ENCODE data around the gene CLEC4C.

The CLEC4C gene

GRCh38 chr12:7719946-7720730 is 27.0 kb downstream of the CLEC4C start:
- Histone ChIP-seq H3K36me3 (ENCODE audit: insufficient read depth, low read depth, low read length) (no peaks in the 10 kb centered on the region), H3K9ac (ENCODE audit: low read depth, low read length) (no peak overlapping the region), H3K27ac (ENCODE audit: low read length) (no peak overlapping the region), H3K9me3 (ENCODE audit: insufficient read depth, low read depth, low read length) (no peaks in the 10 kb centered on the region), H3K4me3 (ENCODE audit: low read length) (no peak overlapping the region), H3K4me1 (ENCODE audit: insufficient read depth, low read length) (peaks cover 4% of the 10 kb centered on the region), H3K27me3 (ENCODE audit: insufficient read depth, low read length) (no peaks in the 10 kb centered on the region)

GRCh38 chr12:7716381-7716780 is 30.8 kb downstream of the CLEC4C start:
- no peak overlapping the region for H3K27ac ChIP-seq (ENCODE audit: low read length)
- no peak overlapping the region for H3K4me3 ChIP-seq (ENCODE audit: low read length)
- H3K9ac ChIP-seq (ENCODE audit: low read depth, low read length), result 0 out of 2 replicates have a peak overlapping the region, but pooled peaks have one; percentile 55
- no peaks in the 10 kb centered on the region for H3K27me3 ChIP-seq (ENCODE audit: insufficient read depth, low read length)
- no peaks in the 10 kb centered on the region for H3K36me3 ChIP-seq (ENCODE audit: insufficient read depth, low read depth, low read length)
- peaks cover 4% of the 10 kb centered on the region for H3K4me1 ChIP-seq (ENCODE audit: insufficient read depth, low read length)
- H3K9me3 ChIP-seq (ENCODE audit: insufficient read depth, low read depth, low read length), result no peaks in the 10 kb centered on the region

GRCh38 chr12:7712841-7713442 is 34.2 kb downstream of the CLEC4C start:
- Histone ChIP-seq H3K27me3 (ENCODE audit: insufficient read depth, low read length) (no peaks in the 10 kb centered on the region), H3K27ac (ENCODE audit: low read length) (no peak overlapping the region), H3K9ac (ENCODE audit: low read depth, low read length) (no peak overlapping the region), H3K36me3 (ENCODE audit: insufficient read depth, low read depth, low read length) (no peaks in the 10 kb centered on the region), H3K9me3 (ENCODE audit: insufficient read depth, low read depth, low read length) (no peaks in the 10 kb centered on the region), H3K4me1 (ENCODE audit: insufficient read depth, low read length) (peaks cover 13% of the 10 kb centered on the region), H3K4me3 (ENCODE audit: low read length) (no peak overlapping the region)

- Histone ChIP-seq H3K4me1 (ENCODE audit: insufficient read depth, low read length) (peaks cover 10% of the 10 kb centered on the region; the same call in 1 of the 2 replicates), H3K36me3 (ENCODE audit: insufficient read depth, low read depth, low read length) (no peaks in the 10 kb centered on the region), H3K27ac (ENCODE audit: low read length) (no peak within 1 kb of the TSS), H3K27me3 (ENCODE audit: insufficient read depth, low read length) (no peaks in the 10 kb centered on the region), H3K9me3 (ENCODE audit: insufficient read depth, low read depth, low read length) (no peaks in the 10 kb centered on the region), H3K9ac (ENCODE audit: low read depth, low read length) (no peak within 1 kb of the TSS), H3K4me3 (ENCODE audit: low read length) (no peak within 1 kb of the TSS)
Measured at GRCh38 chr12:7711133-7711532, 36.0 kb downstream of the CLEC4C start, which contains the start of gene DPPA3. Gene DPPA3 (plus strand): TSS chr12:7711433. CDS start chr12:7711571, 138 bp downstream.

GRCh38 chr12:7709969-7710675 is 37.1 kb downstream of the CLEC4C start:
- Histone ChIP-seq H3K4me1 (ENCODE audit: insufficient read depth, low read length) (peaks cover 10% of the 10 kb centered on the region; the same call in 1 of the 2 replicates), H3K4me3 (ENCODE audit: low read length) (no peak overlapping the region), H3K27ac (ENCODE audit: low read length) (no peak overlapping the region)

GRCh38 chr12:7705846-7706245 is 41.3 kb downstream of the CLEC4C start:
- Histone ChIP-seq H3K9me3 (ENCODE audit: insufficient read depth, low read depth, low read length) (no peaks in the 10 kb centered on the region), H3K4me1 (ENCODE audit: insufficient read depth, low read length) (peaks cover 6% of the 10 kb centered on the region; the same call in 1 of the 2 replicates), H3K36me3 (ENCODE audit: insufficient read depth, low read depth, low read length) (no peaks in the 10 kb centered on the region), H3K4me3 (ENCODE audit: low read length) (no peak overlapping the region), H3K27me3 (ENCODE audit: insufficient read depth, low read length) (no peaks in the 10 kb centered on the region), H3K27ac (ENCODE audit: low read length) (no peak overlapping the region), H3K9ac (ENCODE audit: low read depth, low read length) (no peak overlapping the region)

More at GRCh38 chr12:7709969-7710675, 37.1 kb downstream of the CLEC4C start:
- Histone ChIP-seq H3K36me3 (ENCODE audit: insufficient read depth, low read depth, low read length) (no peaks in the 10 kb centered on the region), H3K9ac (ENCODE audit: low read depth, low read length) (no peak overlapping the region), H3K27me3 (ENCODE audit: insufficient read depth, low read length) (no peaks in the 10 kb centered on the region), H3K9me3 (ENCODE audit: insufficient read depth, low read depth, low read length) (no peaks in the 10 kb centered on the region)

GRCh38 chr12:7695566-7696197 is 51.5 kb downstream of the CLEC4C start, which contains the start of gene GDF3:
Gene GDF3 (minus strand): TSS chr12:7695775. CDS start chr12:7695728, 47 bp downstream.
- H3K9ac ChIP-seq (ENCODE audit: low read depth, low read length), result peak within 1 kb of the TSS; percentile 50
- no peaks in the 10 kb centered on the region for H3K27me3 ChIP-seq (ENCODE audit: insufficient read depth, low read length)
- H3K27ac ChIP-seq (ENCODE audit: low read length), result peak within 1 kb of the TSS; percentile 20
- peak within 1 kb of the TSS; percentile 47 for H3K4me3 ChIP-seq (ENCODE audit: low read length)
- no peaks in the 10 kb centered on the region for H3K36me3 ChIP-seq (ENCODE audit: insufficient read depth, low read depth, low read length)
- no peaks in the 10 kb centered on the region for H3K9me3 ChIP-seq (ENCODE audit: insufficient read depth, low read depth, low read length)
- peaks cover 13% of the 10 kb centered on the region; the same call in 1 of the 2 replicates for H3K4me1 ChIP-seq (ENCODE audit: insufficient read depth, low read length)

GRCh38 chr12:7695237-7695560 is 52.0 kb downstream of the CLEC4C start:
- Histone ChIP-seq H3K9ac (ENCODE audit: low read depth, low read length) (peak overlapping the region; percentile 50), H3K4me3 (ENCODE audit: low read length) (peak overlapping the region; percentile 47), H3K9me3 (ENCODE audit: insufficient read depth, low read depth, low read length) (no peaks in the 10 kb centered on the region), H3K4me1 (ENCODE audit: insufficient read depth, low read length) (peaks cover 13% of the 10 kb centered on the region; the same call in 1 of the 2 replicates), H3K27me3 (ENCODE audit: insufficient read depth, low read length) (no peaks in the 10 kb centered on the region), H3K36me3 (ENCODE audit: insufficient read depth, low read depth, low read length) (no peaks in the 10 kb centered on the region), H3K27ac (ENCODE audit: low read length) (peak overlapping the region; percentile 20)

- peaks cover under 1% of the 10 kb centered on the region; the same call in 1 of the 2 replicates for H3K36me3 ChIP-seq (ENCODE audit: insufficient read depth, low read depth, low read length)
- peak overlapping the region; percentile 50; the same call in 1 of the 2 replicates for H3K9ac ChIP-seq (ENCODE audit: low read depth, low read length)
- H3K4me3 ChIP-seq (ENCODE audit: low read length), result peak overlapping the region; percentile 47
- peaks cover 13% of the 10 kb centered on the region; the same call in 1 of the 2 replicates for H3K4me1 ChIP-seq (ENCODE audit: insufficient read depth, low read length)
- H3K27ac ChIP-seq (ENCODE audit: low read length), result peak overlapping the region; percentile 20
- no peaks in the 10 kb centered on the region for H3K27me3 ChIP-seq (ENCODE audit: insufficient read depth, low read length)
- no peaks in the 10 kb centered on the region for H3K9me3 ChIP-seq (ENCODE audit: insufficient read depth, low read depth, low read length)
Measured at GRCh38 chr12:7694556-7695236, 52.5 kb downstream of the CLEC4C start.

- Histone ChIP-seq H3K27me3 (ENCODE audit: insufficient read depth, low read length) (no peaks in the 10 kb centered on the region), H3K9me3 (ENCODE audit: insufficient read depth, low read depth, low read length) (no peaks in the 10 kb centered on the region), H3K36me3 (ENCODE audit: insufficient read depth, low read depth, low read length) (peaks cover 5% of the 10 kb centered on the region; the same call in 1 of the 2 replicates), H3K4me1 (ENCODE audit: insufficient read depth, low read length) (peaks cover 13% of the 10 kb centered on the region; the same call in 1 of the 2 replicates), H3K4me3 (ENCODE audit: low read length) (no peak overlapping the region), H3K9ac (ENCODE audit: low read depth, low read length) (peak overlapping the region; percentile 11; the same call in 1 of the 2 replicates), H3K27ac (ENCODE audit: low read length) (no peak overlapping the region)
Measured at GRCh38 chr12:7693793-7694192, 53.4 kb downstream of the CLEC4C start.

GRCh38 chr12:7681535-7681934 is 65.6 kb downstream of the CLEC4C start:
- Histone ChIP-seq H3K36me3 (ENCODE audit: insufficient read depth, low read depth, low read length) (no peaks in the 10 kb centered on the region), H3K27me3 (ENCODE audit: insufficient read depth, low read length) (no peaks in the 10 kb centered on the region), H3K27ac (ENCODE audit: low read length) (no peak overlapping the region), H3K4me3 (ENCODE audit: low read length) (no peak overlapping the region), H3K9ac (ENCODE audit: low read depth, low read length) (no peak overlapping the region), H3K9me3 (ENCODE audit: insufficient read depth, low read depth, low read length) (no peaks in the 10 kb centered on the region), H3K4me1 (ENCODE audit: insufficient read depth, low read length) (no peaks in the 10 kb centered on the region)

Measured in iPS-20b (cell line).